ENCODE measurements around the gene AQP10. TPM values are rescaled to one million over a fixed set of nuclear protein-coding genes. Genes with fewer than 3 reads are reported as not detected.

The AQP10 gene
- total and polyA plus RNA-seq, 9 of the 15 experiments (the other 6 are each of a cell fraction or from before 2014, with no cell fraction given): 0.37 to 9.7 (median 1.9) TPM

DNA sequence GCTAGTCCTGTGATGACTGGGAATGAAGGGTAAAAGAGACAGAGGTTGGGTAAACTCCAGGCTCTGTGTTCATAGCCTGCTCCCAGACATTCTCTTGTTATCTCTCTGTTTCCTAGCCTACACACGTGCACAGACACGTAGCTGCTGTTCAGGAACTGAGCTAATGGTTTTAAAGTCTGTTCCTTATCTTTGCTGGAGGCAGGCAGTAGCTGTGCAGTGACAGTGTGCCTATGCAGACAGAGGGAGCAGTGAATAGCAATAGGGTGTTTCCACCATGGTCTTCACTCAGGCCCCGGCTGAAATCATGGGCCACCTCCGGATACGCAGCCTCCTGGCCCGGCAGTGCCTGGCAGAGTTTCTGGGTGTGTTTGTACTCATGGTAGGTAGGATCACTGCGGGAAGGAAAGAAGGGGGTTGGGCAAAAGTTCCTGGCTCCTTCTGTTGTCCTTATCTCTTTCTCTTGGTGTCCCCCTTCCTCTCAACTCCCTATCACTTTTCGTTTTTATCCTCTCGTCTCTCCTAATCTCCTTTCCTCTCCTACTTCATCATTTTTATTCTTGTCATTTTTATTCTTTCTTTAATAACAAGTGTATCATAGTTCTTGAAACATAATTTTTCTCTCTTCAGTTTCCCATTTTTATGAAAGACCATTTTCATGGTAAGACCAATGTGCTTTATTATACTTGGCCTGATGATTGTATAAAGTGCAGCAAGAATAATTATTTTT lies at the start of gene AQP10 (continued):
- no peak for TF ChIP-seq ZSCAN32 (CRISPR knock-in tag; IDR thresholded peaks at IDR 0.05)
- TF ChIP-seq, protein P1, sequence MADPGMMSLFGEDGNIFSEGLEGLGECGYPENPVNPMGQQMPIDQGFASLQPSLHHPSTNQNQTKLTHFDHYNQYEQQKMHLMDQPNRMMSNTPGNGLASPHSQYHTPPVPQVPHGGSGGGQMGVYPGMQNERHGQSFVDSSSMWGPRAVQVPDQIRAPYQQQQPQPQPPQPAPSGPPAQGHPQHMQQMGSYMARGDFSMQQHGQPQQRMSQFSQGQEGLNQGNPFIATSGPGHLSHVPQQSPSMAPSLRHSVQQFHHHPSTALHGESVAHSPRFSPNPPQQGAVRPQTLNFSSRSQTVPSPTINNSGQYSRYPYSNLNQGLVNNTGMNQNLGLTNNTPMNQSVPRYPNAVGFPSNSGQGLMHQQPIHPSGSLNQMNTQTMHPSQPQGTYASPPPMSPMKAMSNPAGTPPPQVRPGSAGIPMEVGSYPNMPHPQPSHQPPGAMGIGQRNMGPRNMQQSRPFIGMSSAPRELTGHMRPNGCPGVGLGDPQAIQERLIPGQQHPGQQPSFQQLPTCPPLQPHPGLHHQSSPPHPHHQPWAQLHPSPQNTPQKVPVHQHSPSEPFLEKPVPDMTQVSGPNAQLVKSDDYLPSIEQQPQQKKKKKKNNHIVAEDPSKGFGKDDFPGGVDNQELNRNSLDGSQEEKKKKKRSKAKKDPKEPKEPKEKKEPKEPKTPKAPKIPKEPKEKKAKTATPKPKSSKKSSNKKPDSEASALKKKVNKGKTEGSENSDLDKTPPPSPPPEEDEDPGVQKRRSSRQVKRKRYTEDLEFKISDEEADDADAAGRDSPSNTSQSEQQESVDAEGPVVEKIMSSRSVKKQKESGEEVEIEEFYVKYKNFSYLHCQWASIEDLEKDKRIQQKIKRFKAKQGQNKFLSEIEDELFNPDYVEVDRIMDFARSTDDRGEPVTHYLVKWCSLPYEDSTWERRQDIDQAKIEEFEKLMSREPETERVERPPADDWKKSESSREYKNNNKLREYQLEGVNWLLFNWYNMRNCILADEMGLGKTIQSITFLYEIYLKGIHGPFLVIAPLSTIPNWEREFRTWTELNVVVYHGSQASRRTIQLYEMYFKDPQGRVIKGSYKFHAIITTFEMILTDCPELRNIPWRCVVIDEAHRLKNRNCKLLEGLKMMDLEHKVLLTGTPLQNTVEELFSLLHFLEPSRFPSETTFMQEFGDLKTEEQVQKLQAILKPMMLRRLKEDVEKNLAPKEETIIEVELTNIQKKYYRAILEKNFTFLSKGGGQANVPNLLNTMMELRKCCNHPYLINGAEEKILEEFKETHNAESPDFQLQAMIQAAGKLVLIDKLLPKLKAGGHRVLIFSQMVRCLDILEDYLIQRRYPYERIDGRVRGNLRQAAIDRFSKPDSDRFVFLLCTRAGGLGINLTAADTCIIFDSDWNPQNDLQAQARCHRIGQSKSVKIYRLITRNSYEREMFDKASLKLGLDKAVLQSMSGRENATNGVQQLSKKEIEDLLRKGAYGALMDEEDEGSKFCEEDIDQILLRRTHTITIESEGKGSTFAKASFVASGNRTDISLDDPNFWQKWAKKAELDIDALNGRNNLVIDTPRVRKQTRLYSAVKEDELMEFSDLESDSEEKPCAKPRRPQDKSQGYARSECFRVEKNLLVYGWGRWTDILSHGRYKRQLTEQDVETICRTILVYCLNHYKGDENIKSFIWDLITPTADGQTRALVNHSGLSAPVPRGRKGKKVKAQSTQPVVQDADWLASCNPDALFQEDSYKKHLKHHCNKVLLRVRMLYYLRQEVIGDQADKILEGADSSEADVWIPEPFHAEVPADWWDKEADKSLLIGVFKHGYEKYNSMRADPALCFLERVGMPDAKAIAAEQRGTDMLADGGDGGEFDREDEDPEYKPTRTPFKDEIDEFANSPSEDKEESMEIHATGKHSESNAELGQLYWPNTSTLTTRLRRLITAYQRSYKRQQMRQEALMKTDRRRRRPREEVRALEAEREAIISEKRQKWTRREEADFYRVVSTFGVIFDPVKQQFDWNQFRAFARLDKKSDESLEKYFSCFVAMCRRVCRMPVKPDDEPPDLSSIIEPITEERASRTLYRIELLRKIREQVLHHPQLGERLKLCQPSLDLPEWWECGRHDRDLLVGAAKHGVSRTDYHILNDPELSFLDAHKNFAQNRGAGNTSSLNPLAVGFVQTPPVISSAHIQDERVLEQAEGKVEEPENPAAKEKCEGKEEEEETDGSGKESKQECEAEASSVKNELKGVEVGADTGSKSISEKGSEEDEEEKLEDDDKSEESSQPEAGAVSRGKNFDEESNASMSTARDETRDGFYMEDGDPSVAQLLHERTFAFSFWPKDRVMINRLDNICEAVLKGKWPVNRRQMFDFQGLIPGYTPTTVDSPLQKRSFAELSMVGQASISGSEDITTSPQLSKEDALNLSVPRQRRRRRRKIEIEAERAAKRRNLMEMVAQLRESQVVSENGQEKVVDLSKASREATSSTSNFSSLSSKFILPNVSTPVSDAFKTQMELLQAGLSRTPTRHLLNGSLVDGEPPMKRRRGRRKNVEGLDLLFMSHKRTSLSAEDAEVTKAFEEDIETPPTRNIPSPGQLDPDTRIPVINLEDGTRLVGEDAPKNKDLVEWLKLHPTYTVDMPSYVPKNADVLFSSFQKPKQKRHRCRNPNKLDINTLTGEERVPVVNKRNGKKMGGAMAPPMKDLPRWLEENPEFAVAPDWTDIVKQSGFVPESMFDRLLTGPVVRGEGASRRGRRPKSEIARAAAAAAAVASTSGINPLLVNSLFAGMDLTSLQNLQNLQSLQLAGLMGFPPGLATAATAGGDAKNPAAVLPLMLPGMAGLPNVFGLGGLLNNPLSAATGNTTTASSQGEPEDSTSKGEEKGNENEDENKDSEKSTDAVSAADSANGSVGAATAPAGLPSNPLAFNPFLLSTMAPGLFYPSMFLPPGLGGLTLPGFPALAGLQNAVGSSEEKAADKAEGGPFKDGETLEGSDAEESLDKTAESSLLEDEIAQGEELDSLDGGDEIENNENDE (IDR thresholded peaks at IDR 0.05; ENCODE audit: low read depth, low read length): no peak
- TF ChIP-seq ZNF277 (CRISPR knock-in tag; IDR thresholded peaks at IDR 0.05; ENCODE audit: borderline replicate concordance): no peak
- no peak for TF ChIP-seq DNMT1 (IDR thresholded peaks at IDR 0.05)
- TF ChIP-seq, protein P2, sequence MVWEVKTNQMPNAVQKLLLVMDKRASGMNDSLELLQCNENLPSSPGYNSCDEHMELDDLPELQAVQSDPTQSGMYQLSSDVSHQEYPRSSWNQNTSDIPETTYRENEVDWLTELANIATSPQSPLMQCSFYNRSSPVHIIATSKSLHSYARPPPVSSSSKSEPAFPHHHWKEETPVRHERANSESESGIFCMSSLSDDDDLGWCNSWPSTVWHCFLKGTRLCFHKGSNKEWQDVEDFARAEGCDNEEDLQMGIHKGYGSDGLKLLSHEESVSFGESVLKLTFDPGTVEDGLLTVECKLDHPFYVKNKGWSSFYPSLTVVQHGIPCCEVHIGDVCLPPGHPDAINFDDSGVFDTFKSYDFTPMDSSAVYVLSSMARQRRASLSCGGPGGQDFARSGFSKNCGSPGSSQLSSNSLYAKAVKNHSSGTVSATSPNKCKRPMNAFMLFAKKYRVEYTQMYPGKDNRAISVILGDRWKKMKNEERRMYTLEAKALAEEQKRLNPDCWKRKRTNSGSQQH (CRISPR knock-in tag; IDR thresholded peaks at IDR 0.05): 0 out of 2 replicates have a peak, but pooled peaks have one; percentile 20
- no peak for TF ChIP-seq SRSF7 (optimal IDR thresholded peaks at IDR 0.05; ENCODE audit: low read depth, low read length)
- peak; percentile 53; the same call in 1 of the 2 replicates for TF ChIP-seq BCOR (IDR thresholded peaks at IDR 0.05)
- no peak for TF ChIP-seq ZBTB11 (CRISPR knock-in tag; IDR thresholded peaks at IDR 0.05)
